HG03520 (cell line): ENCODE measurements around the gene KLK15.

ENCODE experiments used
- ATAC-seq: cut with Tn5 transposase; IDR thresholded peaks from one replicate; pipeline ENCODE4 v1.9.1; 2021; ENCODE audit warnings: mild to moderate bottlenecking, moderate library complexity; ENCODE audit not compliant: unreplicated experiment

KLK15 gene

DNA sequence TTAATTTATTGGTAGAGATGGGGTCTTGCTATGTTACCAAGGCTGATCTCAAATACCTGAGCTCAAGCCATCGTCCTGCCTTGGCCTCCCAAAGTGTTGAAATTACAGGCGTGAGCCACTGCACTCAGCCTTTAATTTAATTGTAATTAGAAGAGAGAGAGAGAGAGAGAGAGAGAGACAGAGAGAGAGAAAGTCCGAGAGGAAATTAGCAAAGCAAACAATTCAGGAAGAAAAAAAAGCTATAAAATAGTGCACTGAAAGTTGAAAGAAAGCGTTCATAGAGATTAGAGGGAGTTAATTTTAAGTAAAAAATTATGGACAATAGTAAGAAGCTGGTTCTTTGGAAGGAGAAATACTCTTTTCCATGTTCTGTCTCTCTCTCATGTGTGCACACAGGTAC, 56.1 kb downstream of the KLK15 start:
- ATAC-seq: no peak

- ATAC-seq: no peak
These were observed 57.2 kb downstream of the KLK15 start for GRCh38 chr19:50776131-50776530.
